GM23248 (cell line): ENCODE results near the gene LRRC70. TPM values are rescaled to one million over a fixed set of nuclear protein-coding genes. Genes with fewer than 3 reads are reported as not detected.

ENCODE experiments used
- DNase-seq: peaks from one replicate; pipeline ENCODE4 v3.0.0-alpha.2; 2015
- H2AFZ ChIP-seq: fragments of 200-600 bp; sonication (generic); 2 replicates; pipeline ENCODE4 v1.6.1; 2016; ENCODE audit warnings: antibody characterized with exemption
- H3F3A ChIP-seq: fragments of 200-600 bp; sonication (generic); 2 replicates; pipeline ENCODE4 v1.6.1; 2016; ENCODE audit warnings: mild to moderate bottlenecking, antibody characterized with exemption, mixed run types; ENCODE audit not compliant: insufficient read depth
- H3K27ac ChIP-seq: fragments of 200-600 bp; sonication (generic); 2 replicates; pipeline ENCODE4 v1.5.1; 2016; ENCODE audit warnings: mild to moderate bottlenecking
- H3K27me3 ChIP-seq: fragments of 200-600 bp; sonication (generic); replicated peaks from 2 replicates; pipeline ENCODE4 v1.6.1; 2016; ENCODE audit warnings: mild to moderate bottlenecking; ENCODE audit not compliant: insufficient read depth
- H3K36me3 ChIP-seq: fragments of 200-600 bp; sonication (generic); 2 replicates; pipeline ENCODE4 v1.6.1; 2016; ENCODE audit warnings: low read depth, mild to moderate bottlenecking
- H3K4me1 ChIP-seq: fragments of 200-600 bp; sonication (generic); 2 replicates; pipeline ENCODE4 v1.6.1; 2016; ENCODE audit warnings: mild to moderate bottlenecking; ENCODE audit not compliant: insufficient read depth
- H3K4me2 ChIP-seq: fragments of 200-600 bp; sonication (generic); one replicate; pipeline ENCODE4 v1.6.1; 2016; ENCODE audit warnings: mild to moderate bottlenecking; ENCODE audit not compliant: unreplicated experiment
- H3K4me3 ChIP-seq: fragments of 200-600 bp; sonication (generic); 2 replicates; pipeline ENCODE4 v1.5.1; 2016; ENCODE audit warnings: mild to moderate bottlenecking
- H3K79me2 ChIP-seq: fragments of 200-600 bp; sonication (generic); 2 replicates; pipeline ENCODE4 v1.6.1; 2016; ENCODE audit warnings: mild to moderate bottlenecking; ENCODE audit not compliant: insufficient read depth
- H3K9ac ChIP-seq: fragments of 200-600 bp; sonication (generic); 2 replicates; pipeline ENCODE4 v1.6.1; 2016; ENCODE audit warnings: mild to moderate bottlenecking
- H3K9me2 ChIP-seq: fragments of 200-600 bp; sonication (generic); 2 replicates; pipeline ENCODE4 v1.6.1; 2016; ENCODE audit warnings: mixed run types, mild to moderate bottlenecking, moderate library complexity; ENCODE audit not compliant: insufficient read depth
- H3K9me3 ChIP-seq: fragments of 200-600 bp; sonication (generic); one replicate; pipeline ENCODE4 v1.6.1; 2017; ENCODE audit warnings: low read depth
- H4K20me1 ChIP-seq: fragments of 200-600 bp; sonication (generic); 2 replicates; pipeline ENCODE4 v1.6.0; 2016; ENCODE audit not compliant: insufficient read depth
- EZH2 ChIP-seq: fragments of 200-600 bp; sonication (generic); IDR thresholded peaks from 2 replicates; pipeline ENCODE4 v1.6.1; 2018; ENCODE audit warnings: antibody characterized with exemption, mild to moderate bottlenecking; ENCODE audit not compliant: insufficient read depth, poor library complexity, severe bottlenecking
- EZH2phosphoT487 ChIP-seq: fragments of 200-600 bp; sonication (generic); IDR thresholded peaks from 2 replicates; pipeline ENCODE4 v1.6.1; 2018; ENCODE audit warnings: antibody characterized with exemption, moderate library complexity, mild to moderate bottlenecking, low read depth; ENCODE audit not compliant: insufficient read depth
- WGBS, 2 experiments: methylation state at CpG; one replicate each; pipeline ENCODE4 v1.1.6; 2015 to 2017; ENCODE audit warnings: low lambda C conversion rate in 2 of 2, low coverage in 1 of 2; ENCODE audit errors: missing lambda C conversion rate in 2 of 2; 5-methylcytosine and 5-hydroxymethylcytosine counted together
- in situ Hi-C: fragments of 300-500 bp; cut with MboI; formaldehyde crosslinking; loops from 2 replicates; pipeline ENCODE4 v1.15.0; 2020
- polyA plus RNA-seq: library from polyadenylated mRNA; unstranded; fragments of >200 nt; fragmentation: Nextera tagmentation; extraction: Ambion mirVana; gene quantifications from 2 replicates; pipeline ENCODE4 v1.2.1, GENCODE V29; 2016
- total RNA-seq: library from RNA; depleted of rRNA; stranded (reverse); fragments of >200 nt; shearing (Covaris generic); gene quantifications from 2 replicates; pipeline ENCODE4 v1.2.3, GENCODE V29; 2014

Gene LRRC70
- total and polyA plus RNA-seq, 2 experiments from 2014 or later: 0.26 to 1.1 TPM

DNA sequence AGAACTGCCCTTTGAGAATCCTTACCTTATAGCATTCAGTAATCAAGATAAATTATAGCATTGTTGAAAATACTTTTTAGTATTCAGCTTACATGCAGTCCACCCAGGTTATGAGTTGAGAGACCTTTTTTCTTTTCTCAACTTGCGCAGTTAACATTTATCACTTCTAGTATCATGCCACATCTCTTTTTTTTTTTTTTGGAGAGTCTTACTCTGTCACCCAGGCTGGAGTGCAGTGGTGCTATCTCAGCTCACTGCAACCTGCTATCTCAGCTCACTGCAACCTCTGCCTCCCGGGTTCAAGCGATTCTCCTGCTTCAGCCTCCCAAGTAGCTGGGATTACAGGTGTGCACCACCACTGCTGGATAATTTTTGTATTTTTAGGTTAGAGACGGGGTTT, 29.0 kb downstream of the LRRC70 start:
- Histone ChIP-seq H3K9me2 (no peaks in the 10 kb centered on the region), H3K9me3 (no peaks in the 10 kb centered on the region), H3K36me3 (no peaks in the 10 kb centered on the region), H3K27me3 (no peaks in the 10 kb centered on the region), H3F3A (no peaks in the 10 kb centered on the region), H3K4me2 (no peak overlapping the region), H3K27ac (no peak overlapping the region), H3K4me3 (no peak overlapping the region), H3K9ac (no peak overlapping the region), H3K79me2 (no peaks in the 10 kb centered on the region), H2AFZ (no peak overlapping the region), H3K4me1 (no peaks in the 10 kb centered on the region), H4K20me1 (no peaks in the 10 kb centered on the region)
- WGBS, 2 experiments: 93 to 96% methylated on average over 4 of the region's 4 CpGs
- no peak for DNase-seq
- in situ Hi-C loops: no loop called here
- no peak for TF ChIP-seq EZH2
- no peak for TF ChIP-seq EZH2phosphoT487

- no peaks in the 10 kb centered on the region for H3K4me1 ChIP-seq
These were observed 30.2 kb downstream of the LRRC70 start for GRCh38 chr5:62608529-62609511.

DNA sequence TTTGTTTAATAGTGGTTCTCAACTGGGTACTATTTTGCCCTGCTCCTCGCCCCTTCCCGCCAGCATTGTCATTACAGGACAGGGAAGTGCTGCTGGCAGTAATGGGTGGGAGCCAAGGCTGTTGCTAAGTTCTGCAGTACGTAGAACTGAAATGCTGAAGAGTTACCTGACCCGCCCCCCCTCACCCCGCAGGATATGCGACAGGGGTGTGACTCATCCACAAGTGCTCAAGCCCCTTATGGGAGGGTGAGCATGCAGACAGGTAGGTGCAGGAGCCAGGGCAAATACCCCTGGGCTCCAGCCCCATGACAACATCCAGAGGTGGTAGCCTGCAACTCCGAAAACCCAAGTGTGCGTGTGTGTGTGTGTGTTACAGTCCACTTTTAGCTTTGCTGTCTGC, 35.7 kb downstream of the LRRC70 start:
- Histone ChIP-seq H2AFZ (no peak overlapping the region), H3K4me3 (no peak overlapping the region), H3K9me2 (no peaks in the 10 kb centered on the region), H3K27ac (no peak overlapping the region), H3K9ac (no peak overlapping the region), H3K4me2 (no peak overlapping the region), H3K4me1 (no peaks in the 10 kb centered on the region), H3K79me2 (no peaks in the 10 kb centered on the region), H3K27me3 (no peaks in the 10 kb centered on the region), H3F3A (no peaks in the 10 kb centered on the region), H4K20me1 (no peaks in the 10 kb centered on the region), H3K36me3 (no peaks in the 10 kb centered on the region), H3K9me3 (no peaks in the 10 kb centered on the region)
- 97 to 98% methylated on average over 8 of the region's 8 CpGs for WGBS, 2 experiments
- in situ Hi-C loops: no loop called here
- no peak for DNase-seq
- TF ChIP-seq EZH2phosphoT487: no peak
- TF ChIP-seq EZH2: no peak

More at GRCh38 chr5:62608529-62609511, 30.2 kb downstream of the LRRC70 start:
- Histone ChIP-seq H3K9me3 (no peaks in the 10 kb centered on the region), H3K36me3 (no peaks in the 10 kb centered on the region), H3K4me3 (no peak overlapping the region), H3K79me2 (no peaks in the 10 kb centered on the region), H3K27ac (no peak overlapping the region), H3K27me3 (no peaks in the 10 kb centered on the region), H3F3A (no peaks in the 10 kb centered on the region), H2AFZ (no peak overlapping the region), H3K9ac (no peak overlapping the region), H3K9me2 (no peaks in the 10 kb centered on the region), H4K20me1 (no peaks in the 10 kb centered on the region), H3K4me2 (no peak overlapping the region)
- TF ChIP-seq EZH2phosphoT487 (no peak), EZH2 (no peak)
- in situ Hi-C loops: no loop called here
- WGBS, 2 experiments: 75 to 76% methylated on average over 7 of the region's 7 CpGs
- no peak for DNase-seq

DNA sequence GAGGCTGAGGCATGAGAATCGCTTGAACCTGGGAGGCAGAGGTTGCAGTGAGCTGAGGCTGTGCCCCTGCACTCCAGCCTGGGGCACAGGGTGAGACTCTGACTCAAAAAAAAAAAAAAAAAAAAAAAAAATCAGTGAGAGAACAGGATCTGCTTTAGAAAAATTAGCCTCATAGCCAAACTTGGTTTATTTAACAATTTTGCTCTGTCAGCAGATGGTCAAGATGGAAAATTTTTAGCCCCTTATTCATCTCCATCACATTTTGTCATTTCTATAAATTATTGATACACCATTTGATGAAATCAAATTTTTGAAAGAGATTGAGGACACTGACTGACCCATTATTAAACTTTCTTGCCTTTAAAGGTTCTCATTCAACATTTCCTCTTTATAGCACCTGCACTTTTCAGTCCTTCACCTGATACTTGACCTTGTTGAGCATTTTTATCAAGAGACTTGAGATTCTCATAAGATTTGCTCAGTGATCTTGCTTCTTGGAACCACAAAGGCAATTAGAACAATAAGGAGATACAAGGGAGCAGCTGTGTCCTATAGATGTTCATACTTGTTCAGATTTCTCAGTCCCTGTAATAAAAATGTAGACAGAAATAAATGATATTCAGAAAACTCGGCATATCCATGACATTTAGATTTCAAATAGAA, 38.1 kb downstream of the LRRC70 start:
- no peak for TF ChIP-seq EZH2phosphoT487
- TF ChIP-seq EZH2: no peak
- Histone ChIP-seq H3K27ac (no peak overlapping the region), H3K79me2 (no peaks in the 10 kb centered on the region), H3F3A (no peaks in the 10 kb centered on the region), H3K9me3 (no peaks in the 10 kb centered on the region), H3K9me2 (no peaks in the 10 kb centered on the region), H2AFZ (no peak overlapping the region), H3K9ac (no peak overlapping the region), H4K20me1 (no peaks in the 10 kb centered on the region), H3K4me1 (no peaks in the 10 kb centered on the region), H3K4me2 (no peak overlapping the region), H3K4me3 (no peak overlapping the region), H3K36me3 (no peaks in the 10 kb centered on the region), H3K27me3 (no peaks in the 10 kb centered on the region)
- WGBS, 2 experiments: 97 to 100% methylated on average over 2 of the region's 2 CpGs
- in situ Hi-C loops: no loop called here
- no peak for DNase-seq
